Measurements from ENCODE around the gene CPE.

CPE gene

DNA sequence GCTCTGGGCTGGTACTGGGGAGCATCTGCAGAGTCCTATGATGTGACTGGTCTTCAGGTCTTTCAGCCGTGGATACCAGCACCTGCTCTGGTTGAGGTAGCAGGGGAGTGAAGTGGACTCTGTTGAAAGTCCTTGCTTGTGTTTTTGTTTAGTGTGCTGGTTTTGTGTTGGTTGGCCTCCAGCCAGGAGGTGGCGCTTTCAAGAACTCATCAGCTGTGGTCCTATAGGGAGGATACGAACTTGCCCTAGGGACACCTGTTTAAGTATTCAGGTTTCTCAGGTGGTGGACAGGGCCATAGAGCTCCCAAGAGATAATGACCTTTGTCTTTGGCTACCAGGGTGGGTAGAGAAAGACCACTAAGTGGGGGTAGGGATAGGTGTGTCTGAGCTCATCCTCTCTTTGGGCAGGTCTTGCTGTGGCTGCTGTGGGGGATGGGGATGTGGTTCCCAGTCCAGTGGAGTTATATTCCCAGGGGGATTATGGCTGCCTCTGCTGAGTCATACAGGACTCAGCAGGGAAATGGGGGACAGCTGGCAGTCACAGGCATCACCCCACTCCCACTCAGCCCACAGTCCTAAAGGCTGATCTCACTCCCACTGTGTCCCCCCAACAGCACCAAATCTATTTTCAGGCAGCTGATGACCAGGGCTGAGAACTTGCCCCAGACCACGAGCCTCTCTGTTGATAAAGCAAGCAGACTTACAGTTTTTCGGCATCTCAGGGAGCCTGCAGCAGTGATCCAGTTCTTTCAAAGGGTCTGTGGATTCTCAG is 27.3 kb upstream of the CPE start:
- ChIA-PET POLR2A (ENCODE audit: low non-redundant PET) (no interaction called here), CTCF (no interaction called here)
- TF ChIP-seq, protein P1, sequence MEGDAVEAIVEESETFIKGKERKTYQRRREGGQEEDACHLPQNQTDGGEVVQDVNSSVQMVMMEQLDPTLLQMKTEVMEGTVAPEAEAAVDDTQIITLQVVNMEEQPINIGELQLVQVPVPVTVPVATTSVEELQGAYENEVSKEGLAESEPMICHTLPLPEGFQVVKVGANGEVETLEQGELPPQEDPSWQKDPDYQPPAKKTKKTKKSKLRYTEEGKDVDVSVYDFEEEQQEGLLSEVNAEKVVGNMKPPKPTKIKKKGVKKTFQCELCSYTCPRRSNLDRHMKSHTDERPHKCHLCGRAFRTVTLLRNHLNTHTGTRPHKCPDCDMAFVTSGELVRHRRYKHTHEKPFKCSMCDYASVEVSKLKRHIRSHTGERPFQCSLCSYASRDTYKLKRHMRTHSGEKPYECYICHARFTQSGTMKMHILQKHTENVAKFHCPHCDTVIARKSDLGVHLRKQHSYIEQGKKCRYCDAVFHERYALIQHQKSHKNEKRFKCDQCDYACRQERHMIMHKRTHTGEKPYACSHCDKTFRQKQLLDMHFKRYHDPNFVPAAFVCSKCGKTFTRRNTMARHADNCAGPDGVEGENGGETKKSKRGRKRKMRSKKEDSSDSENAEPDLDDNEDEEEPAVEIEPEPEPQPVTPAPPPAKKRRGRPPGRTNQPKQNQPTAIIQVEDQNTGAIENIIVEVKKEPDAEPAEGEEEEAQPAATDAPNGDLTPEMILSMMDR (conservative IDR thresholded peaks at IDR 0.05; ENCODE audit: low read depth): no peak
- DNase-seq (ENCODE audit: low spot score): no peak
- no peak overlapping the region for H3K27ac ChIP-seq

DNA sequence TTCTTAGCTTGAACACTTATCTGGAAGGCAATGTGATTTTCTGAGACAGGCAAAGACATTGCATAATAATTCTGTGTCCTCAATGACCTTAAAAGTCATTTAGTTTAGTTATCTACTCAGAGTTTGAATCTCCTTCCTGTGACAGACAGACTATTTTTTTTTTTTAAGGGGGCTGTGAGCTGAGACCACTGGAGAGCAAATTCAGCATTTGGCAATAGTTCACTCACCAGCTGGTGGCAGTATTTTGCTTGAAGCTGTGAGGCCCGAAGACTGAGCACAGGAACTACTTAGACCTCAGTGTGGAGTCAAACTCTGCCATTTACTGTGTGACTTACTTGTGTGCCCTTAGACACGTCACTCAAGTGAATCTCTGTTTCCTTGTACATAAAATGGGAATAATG is 22.9 kb upstream of the CPE start:
- ChIA-PET CTCF (interaction anchor here (0.6 to 1.1 kb wide), 12 partner anchors 38 to 422 kb away, joined by 3 to 5 read pairs (median 3); no protein-coding TSS in a partner anchor), POLR2A (ENCODE audit: low non-redundant PET) (no interaction called here)
- TF ChIP-seq, protein P1 (conservative IDR thresholded peaks at IDR 0.05; ENCODE audit: low read depth): peak; percentile 32
- no peak for DNase-seq (ENCODE audit: low spot score)
- no peak overlapping the region for H3K27ac ChIP-seq

DNA sequence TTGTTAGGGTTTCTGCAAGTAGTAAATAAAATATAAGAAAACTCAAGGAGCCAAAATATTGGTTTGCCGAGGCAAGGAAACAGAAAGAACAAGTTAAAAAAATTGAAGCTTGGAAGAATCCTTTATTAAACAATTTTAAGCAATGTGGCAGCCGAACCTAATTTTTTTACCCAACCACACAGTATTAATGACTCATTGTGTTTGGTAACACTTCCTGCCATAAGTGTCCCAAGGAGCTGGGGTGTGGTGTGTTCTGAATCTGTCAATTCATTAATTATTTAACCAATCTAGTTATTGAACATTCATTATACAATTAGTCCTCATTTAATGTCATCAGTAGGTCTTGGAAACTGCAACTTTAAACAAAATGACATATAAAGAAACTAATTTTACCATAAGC is 19.3 kb upstream of the CPE start:
- ChIA-PET CTCF (interaction anchor here (0.7 kb wide), 1 partner anchor 298 kb away, joined by 3 read pairs; no protein-coding TSS in a partner anchor), POLR2A (ENCODE audit: low non-redundant PET) (no interaction called here)
- peak overlapping the region; percentile 59; the same call in 1 of the 2 replicates for H3K27ac ChIP-seq
- TF ChIP-seq, protein P1 (conservative IDR thresholded peaks at IDR 0.05; ENCODE audit: low read depth): no peak
- DNase-seq (ENCODE audit: low spot score): peak; percentile 63

DNA sequence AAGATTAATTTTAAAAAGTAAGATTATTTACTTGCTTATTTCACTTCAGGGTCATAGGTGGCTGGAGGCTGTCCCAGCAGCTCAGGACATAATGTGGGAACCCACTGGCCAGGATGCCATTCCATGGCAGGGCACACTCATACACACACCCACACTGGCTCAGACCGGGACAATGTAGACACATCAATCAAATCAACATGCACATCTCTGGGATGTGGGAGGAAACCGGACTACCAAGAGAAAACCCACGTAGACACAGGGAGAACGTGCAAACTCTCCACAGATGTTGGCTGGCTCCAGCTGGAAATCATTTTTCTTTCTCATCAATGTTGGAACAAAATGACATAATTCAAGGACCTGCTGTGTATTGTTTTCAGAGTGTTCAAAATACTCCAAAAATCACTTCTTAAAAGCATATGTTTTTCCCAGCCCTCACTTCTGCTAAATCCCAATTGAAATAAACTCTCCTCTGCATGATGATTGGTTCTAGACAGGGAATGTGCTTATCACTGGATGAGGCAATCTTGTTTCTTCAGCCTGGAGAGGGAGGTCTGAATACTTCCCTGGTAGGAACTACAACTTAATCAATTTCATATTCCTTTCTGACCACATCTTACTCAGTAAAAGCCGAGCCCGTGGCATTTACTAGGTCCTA is 18.6 kb upstream of the CPE start:
- CTCF ChIA-PET: interaction anchor here (1.2 kb wide), 1 partner anchor 105 kb away, joined by 3 read pairs; no protein-coding TSS in a partner anchor
- TF ChIP-seq, protein P1 (conservative IDR thresholded peaks at IDR 0.05; ENCODE audit: low read depth): no peak
- H3K27ac ChIP-seq: no peak overlapping the region
- POLR2A ChIA-PET (ENCODE audit: low non-redundant PET): interaction anchor here (0.5 kb wide), 1 partner anchor 99 kb away, joined by 5 read pairs; no protein-coding TSS in a partner anchor
- no peak for DNase-seq (ENCODE audit: low spot score)

DNA sequence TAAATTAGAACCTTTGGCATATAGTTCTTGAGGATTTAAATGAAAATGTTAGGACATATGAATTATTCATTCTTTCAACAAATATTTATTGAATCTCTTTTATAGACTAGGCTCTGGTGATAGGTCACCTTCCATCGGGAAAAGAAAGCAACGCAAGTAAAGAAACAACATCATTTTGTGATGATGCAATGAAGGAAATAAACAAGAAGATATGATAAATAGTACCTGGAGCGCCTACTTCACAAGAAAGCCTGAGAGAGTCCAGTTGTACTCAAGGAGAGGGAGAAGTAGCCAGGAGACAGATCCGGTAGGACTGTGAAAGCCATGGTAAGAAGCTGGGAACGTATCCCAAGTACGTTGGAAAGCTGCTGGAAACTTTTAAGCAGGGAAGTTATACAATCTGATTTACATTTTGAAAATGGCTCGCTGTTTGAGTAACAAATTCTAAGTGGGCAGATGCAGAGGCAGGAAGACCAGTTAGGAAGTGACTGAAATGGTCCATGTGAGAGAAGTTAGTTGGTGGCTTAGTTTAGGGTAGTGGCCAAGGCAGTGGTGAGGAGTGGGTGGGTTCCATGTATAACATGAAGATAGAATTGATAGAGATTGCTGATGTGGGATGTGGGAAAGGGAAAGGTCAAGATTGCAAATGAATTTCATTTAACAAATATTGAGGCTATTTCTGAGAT is 17.7 kb upstream of the CPE start:
- ChIA-PET POLR2A (ENCODE audit: low non-redundant PET) (interaction anchor here (0.5 kb wide), 1 partner anchor 98 kb away, joined by 5 read pairs; no protein-coding TSS in a partner anchor), CTCF (interaction anchor here (1.2 kb wide), 1 partner anchor 104 kb away, joined by 3 read pairs; no protein-coding TSS in a partner anchor)
- DNase-seq (ENCODE audit: low spot score): no peak
- H3K27ac ChIP-seq: no peak overlapping the region
- TF ChIP-seq, protein P1 (conservative IDR thresholded peaks at IDR 0.05; ENCODE audit: low read depth): no peak

DNA sequence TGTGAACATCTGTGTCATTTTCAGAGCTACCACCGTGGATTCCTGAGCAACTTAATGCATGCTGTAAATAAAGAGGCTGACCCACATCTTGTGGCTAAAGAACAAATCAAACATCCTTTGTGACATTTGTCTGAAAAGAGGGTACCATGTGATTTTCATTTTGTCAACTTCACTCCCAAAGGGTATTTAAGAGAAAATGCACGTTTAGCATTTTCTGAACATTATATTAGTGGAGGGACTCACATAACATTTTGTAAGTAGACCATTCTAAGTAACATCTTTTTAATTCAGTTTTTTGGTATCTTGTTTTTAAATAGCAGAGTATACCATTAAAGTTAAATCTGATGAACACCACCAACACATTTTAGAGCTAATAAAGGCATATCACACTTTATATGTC is 17.0 kb upstream of the CPE start:
- no peak for DNase-seq (ENCODE audit: low spot score)
- ChIA-PET CTCF (no interaction called here), POLR2A (ENCODE audit: low non-redundant PET) (no interaction called here)
- H3K27ac ChIP-seq: no peak overlapping the region
- TF ChIP-seq, protein P1 (conservative IDR thresholded peaks at IDR 0.05; ENCODE audit: low read depth): no peak

Measured in RWPE1 (cell line).